Measurements from ENCODE around the gene MGLL.

DNA sequence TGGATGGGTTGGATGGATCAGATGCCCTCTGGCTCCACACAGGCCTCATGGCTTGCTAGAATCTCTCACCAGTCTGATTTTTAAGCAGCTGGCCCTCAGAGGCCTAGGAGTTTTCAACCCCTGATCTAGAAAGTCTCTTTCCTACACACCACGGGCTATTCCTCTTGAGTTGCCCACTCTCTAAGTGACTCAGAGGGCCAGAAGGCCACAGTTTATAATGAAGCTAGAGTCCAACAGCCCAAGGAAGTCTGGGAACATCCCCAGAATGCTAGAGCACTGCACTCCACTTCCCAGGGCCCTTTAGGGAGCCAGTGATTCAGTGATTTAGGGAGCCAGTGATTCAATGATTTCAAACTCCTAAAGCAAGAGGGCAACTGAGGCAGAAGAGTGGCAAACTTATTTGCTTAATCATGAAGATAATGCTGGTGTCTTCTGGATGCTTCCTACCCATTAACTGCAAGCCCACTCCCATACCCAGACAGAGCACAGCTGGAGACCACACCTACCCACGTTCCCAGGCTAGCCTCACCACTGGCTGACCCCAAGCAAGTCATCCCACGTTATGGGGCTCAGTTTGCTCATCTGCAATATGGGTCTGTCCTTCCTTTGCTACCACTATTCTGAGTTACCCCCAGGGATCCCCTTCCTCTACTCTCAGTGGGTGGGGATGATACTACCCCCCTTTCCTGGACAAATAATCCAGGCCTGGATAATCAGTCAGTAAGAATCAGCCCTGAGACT is 112.8 kb downstream of the MGLL start:
- no peak for TF ChIP-seq EZH2phosphoT487 (IDR thresholded peaks at IDR 0.05; ENCODE audit: insufficient read depth, low read depth)
- TF ChIP-seq EZH2 (IDR thresholded peaks at IDR 0.05; ENCODE audit: insufficient read depth, poor library complexity, severe bottlenecking), result no peak
